SK-N-SH (cell line): ENCODE results near the gene ARPIN.

ENCODE experiments used
- CTCF ChIP-seq: fragments of 200-600 bp; sonication (generic); IDR thresholded peaks from 2 replicates; pipeline ENCODE4 v1.6.1; 2017; ENCODE audit warnings: antibody characterized with exemption, mild to moderate bottlenecking, moderate library complexity
- NFIC ChIP-seq: IDR thresholded peaks from 2 replicates; pipeline ENCODE4 v1.4.0; 2012; ENCODE audit warnings: borderline replicate concordance
- POLR2AphosphoS5 ChIP-seq: IDR thresholded peaks from 2 replicates; pipeline ENCODE4 v1.6.1; 2012; ENCODE audit warnings: low read depth, low read length
- YY1 ChIP-seq: IDR thresholded peaks from 2 replicates; pipeline ENCODE4 v1.4.0; 2012; ENCODE audit warnings: low read depth, mild to moderate bottlenecking

- TF ChIP-seq CTCF (no peak), NFIC (no peak), YY1 (no peak), POLR2AphosphoS5 (no peak)
Measured at GRCh38 chr15:89954541-89954940, 41.8 kb upstream of the ARPIN start.
